ENCODE measurements around the gene TAF3.

TAF3 gene

DNA sequence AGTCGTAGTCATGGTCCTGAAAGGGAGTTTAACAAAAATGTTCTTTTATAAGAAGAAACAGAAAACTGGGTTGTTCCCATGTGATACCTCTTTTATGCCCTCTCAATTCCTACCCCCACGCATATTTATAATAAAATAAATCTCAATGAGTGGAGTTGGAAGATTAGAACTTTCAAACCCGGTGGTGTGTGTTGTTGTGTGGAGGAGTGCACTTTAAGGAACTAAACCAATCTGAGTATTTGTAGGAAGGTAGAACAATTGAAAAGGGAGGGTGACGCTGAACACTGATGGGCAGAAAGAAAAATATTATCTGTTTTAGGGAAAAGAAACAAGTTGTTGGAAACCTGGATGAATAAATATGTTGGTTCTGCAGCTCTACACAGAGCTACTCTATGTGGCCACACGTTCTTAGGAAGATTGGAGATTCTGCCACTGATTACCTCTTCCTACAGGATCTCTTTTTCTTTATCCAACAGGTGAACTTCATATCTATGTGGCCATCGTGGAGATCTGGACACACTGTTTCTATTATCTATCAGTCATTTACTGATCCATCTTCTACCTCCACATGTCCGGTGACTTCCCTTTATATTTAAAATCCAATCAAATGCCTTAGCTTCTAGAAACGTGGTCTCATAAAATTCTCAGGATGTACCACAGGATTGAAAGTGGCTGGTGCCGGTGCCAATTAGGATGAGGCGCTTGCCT lies 223.1 kb downstream of the TAF3 start:
- H3K27me3 ChIP-seq (ENCODE audit: control insufficient read depth, insufficient read depth, low read length), result peaks cover 97% of the 10 kb centered on the region

GRCh38 chr10:8041992-8042720 lies 223.9 kb downstream of the TAF3 start:
- Histone ChIP-seq H3K9ac (ENCODE audit: low read length) (no peak overlapping the region), H3K36me3 (ENCODE audit: control insufficient read depth, insufficient read depth, low read length) (no peaks in the 10 kb centered on the region), H3K27me3 (ENCODE audit: control insufficient read depth, insufficient read depth, low read length) (peaks cover 97% of the 10 kb centered on the region), H3K4me1 (ENCODE audit: control insufficient read depth, insufficient read depth, low read length) (peaks cover 11% of the 10 kb centered on the region), H3K4me3 (ENCODE audit: low read length) (no peak overlapping the region), H3K9me3 (ENCODE audit: control insufficient read depth, low read length) (no peaks in the 10 kb centered on the region)

More for the DNA sequence above, 223.1 kb downstream of the TAF3 start:
- peaks cover 11% of the 10 kb centered on the region for H3K4me1 ChIP-seq (ENCODE audit: control insufficient read depth, insufficient read depth, low read length)
- H3K4me3 ChIP-seq (ENCODE audit: low read length), result no peak overlapping the region
- no peak overlapping the region for H3K9ac ChIP-seq (ENCODE audit: low read length)
- no peaks in the 10 kb centered on the region for H3K9me3 ChIP-seq (ENCODE audit: control insufficient read depth, low read length)
- H3K36me3 ChIP-seq (ENCODE audit: control insufficient read depth, insufficient read depth, low read length), result no peaks in the 10 kb centered on the region

- Histone ChIP-seq H3K9me3 (ENCODE audit: control insufficient read depth, low read length) (no peaks in the 10 kb centered on the region), H3K9ac (ENCODE audit: low read length) (no peak overlapping the region), H3K4me1 (ENCODE audit: control insufficient read depth, insufficient read depth, low read length) (peaks cover 11% of the 10 kb centered on the region), H3K27me3 (ENCODE audit: control insufficient read depth, insufficient read depth, low read length) (peaks cover 98% of the 10 kb centered on the region), H3K36me3 (ENCODE audit: control insufficient read depth, insufficient read depth, low read length) (no peaks in the 10 kb centered on the region), H3K4me3 (ENCODE audit: low read length) (no peak overlapping the region)
These were observed 224.6 kb downstream of the TAF3 start for GRCh38 chr10:8042721-8043568.

- Histone ChIP-seq H3K27me3 (ENCODE audit: control insufficient read depth, insufficient read depth, low read length) (peaks cover 98% of the 10 kb centered on the region), H3K9me3 (ENCODE audit: control insufficient read depth, low read length) (no peaks in the 10 kb centered on the region), H3K36me3 (ENCODE audit: control insufficient read depth, insufficient read depth, low read length) (no peaks in the 10 kb centered on the region), H3K9ac (ENCODE audit: low read length) (no peak overlapping the region), H3K4me3 (ENCODE audit: low read length) (no peak overlapping the region), H3K4me1 (ENCODE audit: control insufficient read depth, insufficient read depth, low read length) (peaks cover 11% of the 10 kb centered on the region)
These were observed 225.4 kb downstream of the TAF3 start for GRCh38 chr10:8043569-8044306.

DNA sequence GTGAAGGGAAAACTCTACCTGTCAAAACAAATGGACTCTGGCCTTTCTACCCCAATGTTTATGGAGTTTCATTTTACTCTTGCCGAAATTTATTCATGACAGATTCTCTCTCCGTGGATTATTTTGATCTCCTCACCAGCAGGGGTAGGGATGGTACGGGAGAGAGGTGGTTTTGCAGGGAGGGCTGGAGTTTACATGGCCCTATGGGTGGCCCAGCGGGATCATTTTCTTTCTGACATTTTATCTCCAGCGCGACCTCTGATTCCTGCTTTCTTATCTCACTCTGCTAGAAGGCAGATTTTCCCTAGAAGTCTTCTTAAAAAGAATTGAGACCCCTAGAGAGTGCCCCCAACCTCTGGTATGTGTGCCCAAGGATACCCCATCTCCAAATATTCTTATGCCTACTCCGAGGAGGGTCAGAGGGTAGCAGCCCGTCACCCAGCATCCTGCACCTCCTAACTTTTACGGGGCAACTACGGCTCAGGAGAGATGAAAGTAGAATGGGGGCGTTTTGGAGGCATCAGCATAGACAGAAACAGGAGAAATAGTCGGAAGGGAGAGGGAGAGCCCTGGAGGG lies 226.1 kb downstream of the TAF3 start:
- Histone ChIP-seq H3K9me3 (ENCODE audit: control insufficient read depth, low read length) (no peaks in the 10 kb centered on the region), H3K27me3 (ENCODE audit: control insufficient read depth, insufficient read depth, low read length) (peaks cover 98% of the 10 kb centered on the region), H3K9ac (ENCODE audit: low read length) (no peak overlapping the region), H3K36me3 (ENCODE audit: control insufficient read depth, insufficient read depth, low read length) (no peaks in the 10 kb centered on the region), H3K4me1 (ENCODE audit: control insufficient read depth, insufficient read depth, low read length) (peaks cover 15% of the 10 kb centered on the region), H3K4me3 (ENCODE audit: low read length) (no peak overlapping the region)

DNA sequence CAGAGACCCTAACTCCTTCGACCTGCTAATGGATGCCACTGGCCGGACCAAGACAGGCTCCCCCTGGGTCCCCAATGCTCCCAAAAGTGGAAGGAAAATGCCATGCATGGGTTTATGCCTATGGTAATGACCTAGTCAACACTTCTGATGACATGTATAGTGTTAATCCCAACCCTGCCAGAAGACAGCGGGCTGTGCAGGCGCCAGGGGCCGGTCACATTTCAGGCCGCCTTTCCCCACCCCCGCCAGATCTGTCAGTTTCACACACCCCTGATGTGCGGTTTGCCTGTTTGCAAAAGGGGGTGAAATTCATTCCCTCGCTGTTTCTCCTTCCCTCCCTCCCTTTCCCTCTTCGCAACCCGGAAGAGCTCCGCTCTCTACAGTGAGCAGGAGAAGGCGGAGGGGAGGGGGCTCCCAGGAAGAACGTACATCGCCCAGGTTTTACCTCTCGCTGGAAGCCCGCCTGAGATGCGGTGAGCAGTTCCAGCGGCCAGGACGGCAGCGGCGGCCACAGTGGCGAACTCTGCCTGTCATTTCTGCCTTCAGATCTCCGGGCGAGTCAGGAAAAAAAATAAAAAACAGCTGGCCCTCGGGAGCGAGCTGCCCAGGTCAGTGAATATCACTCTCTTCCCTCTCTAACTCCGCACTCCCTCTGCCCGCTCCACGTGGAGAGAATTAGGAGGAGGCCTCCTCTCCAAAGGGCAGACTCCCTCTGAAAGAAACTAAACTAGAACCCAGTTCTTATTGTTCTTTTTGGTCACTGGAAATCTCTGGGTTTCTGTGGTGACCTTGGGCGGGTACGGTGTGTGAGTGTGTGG lies 226.8 kb downstream of the TAF3 start:
- no peaks in the 10 kb centered on the region for H3K36me3 ChIP-seq (ENCODE audit: control insufficient read depth, insufficient read depth, low read length)
- H3K27me3 ChIP-seq (ENCODE audit: control insufficient read depth, insufficient read depth, low read length), result peaks cover 98% of the 10 kb centered on the region
- H3K4me1 ChIP-seq (ENCODE audit: control insufficient read depth, insufficient read depth, low read length), result peaks cover 22% of the 10 kb centered on the region
- H3K9ac ChIP-seq (ENCODE audit: low read length), result no peak overlapping the region
- H3K4me3 ChIP-seq (ENCODE audit: low read length), result peak overlapping the region; percentile 25
- no peaks in the 10 kb centered on the region for H3K9me3 ChIP-seq (ENCODE audit: control insufficient read depth, low read length)

- H3K4me3 ChIP-seq (ENCODE audit: low read length), result peak overlapping the region; percentile 25
- H3K9me3 ChIP-seq (ENCODE audit: control insufficient read depth, low read length), result no peaks in the 10 kb centered on the region
- H3K9ac ChIP-seq (ENCODE audit: low read length), result no peak overlapping the region
- H3K27me3 ChIP-seq (ENCODE audit: control insufficient read depth, insufficient read depth, low read length), result peaks cover 98% of the 10 kb centered on the region
- peaks cover 29% of the 10 kb centered on the region for H3K4me1 ChIP-seq (ENCODE audit: control insufficient read depth, insufficient read depth, low read length)
- no peaks in the 10 kb centered on the region for H3K36me3 ChIP-seq (ENCODE audit: control insufficient read depth, insufficient read depth, low read length)
These were observed 227.6 kb downstream of the TAF3 start for GRCh38 chr10:8045726-8046494.

- peaks cover 99% of the 10 kb centered on the region for H3K27me3 ChIP-seq (ENCODE audit: control insufficient read depth, insufficient read depth, low read length)
- H3K9me3 ChIP-seq (ENCODE audit: control insufficient read depth, low read length), result no peaks in the 10 kb centered on the region
- H3K4me3 ChIP-seq (ENCODE audit: low read length), result no peak overlapping the region
- no peaks in the 10 kb centered on the region for H3K36me3 ChIP-seq (ENCODE audit: control insufficient read depth, insufficient read depth, low read length)
- no peak overlapping the region for H3K9ac ChIP-seq (ENCODE audit: low read length)
- peaks cover 29% of the 10 kb centered on the region for H3K4me1 ChIP-seq (ENCODE audit: control insufficient read depth, insufficient read depth, low read length)
These were observed 229.4 kb downstream of the TAF3 start for GRCh38 chr10:8047452-8048280.

DNA sequence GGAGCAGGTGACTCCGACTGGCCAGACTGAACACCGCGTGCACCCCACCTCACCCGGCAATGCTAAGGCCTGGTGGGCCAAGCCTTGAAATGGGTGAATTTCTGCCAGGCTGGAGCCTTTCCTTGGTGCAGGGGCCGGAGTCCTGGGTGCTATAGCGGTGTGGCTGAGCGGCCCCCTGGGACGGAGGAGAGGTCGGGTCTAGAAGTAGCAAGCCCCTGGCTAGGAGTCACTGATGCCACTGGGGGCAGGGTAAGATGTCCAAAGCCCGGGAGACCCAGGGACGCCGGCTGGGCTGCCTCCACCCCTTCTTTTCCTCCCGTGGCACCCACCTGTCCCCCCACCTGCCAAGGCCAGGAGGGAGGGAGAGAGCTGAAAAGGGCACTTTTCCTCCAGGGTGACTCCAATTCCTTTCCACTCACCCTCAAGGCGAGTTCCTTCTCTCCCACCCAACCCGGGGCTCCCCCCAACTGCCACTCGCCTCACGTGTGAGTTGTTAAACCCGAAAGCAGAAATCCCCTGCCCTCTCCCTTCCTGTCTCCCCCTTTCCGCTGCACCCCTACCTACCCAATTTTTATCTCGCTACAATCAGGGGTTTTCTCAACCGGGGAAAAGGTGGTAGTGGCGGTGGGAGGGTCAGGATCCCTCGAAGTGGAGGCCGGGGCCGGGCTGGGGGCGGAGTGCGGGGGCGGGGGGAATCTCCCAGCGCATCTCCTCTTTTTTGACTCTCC lies 230.1 kb downstream of the TAF3 start:
- no peak overlapping the region for H3K4me3 ChIP-seq (ENCODE audit: low read length)
- no peaks in the 10 kb centered on the region for H3K9me3 ChIP-seq (ENCODE audit: control insufficient read depth, low read length)
- H3K36me3 ChIP-seq (ENCODE audit: control insufficient read depth, insufficient read depth, low read length), result no peaks in the 10 kb centered on the region
- no peak overlapping the region for H3K9ac ChIP-seq (ENCODE audit: low read length)
- H3K27me3 ChIP-seq (ENCODE audit: control insufficient read depth, insufficient read depth, low read length), result peaks cover 99% of the 10 kb centered on the region
- peaks cover 33% of the 10 kb centered on the region for H3K4me1 ChIP-seq (ENCODE audit: control insufficient read depth, insufficient read depth, low read length)
